SK-N-SH (cell line): Measurements from ENCODE around the gene MGRN1. TPM values are rescaled to one million over a fixed set of nuclear protein-coding genes. Genes with fewer than 3 reads are reported as not detected.
A peak's percentile ranks its signal among the peaks of the same experiment; 100 is the strongest.

Experiments used
- CTCF ChIA-PET: fragments of 300-600, 350-600 bp; formaldehyde crosslinking; extraction: SDS; loops from one replicate; lab custom pipeline; 2021; lab: Yijun Ruan, JAX
- POLR2A ChIA-PET: fragments of 350-600 bp; sonication (Branson Sonifier 250); formaldehyde crosslinking; extraction: SDS; loops from one replicate; lab custom pipeline; 2020; ENCODE audit warnings: antibody characterized with exemption, inconsistent platforms; lab: Yijun Ruan, JAX
- DNase-seq: peaks from one replicate; pipeline ENCODE4 v3.0.0; 2012
- H2AFZ ChIP-seq: fragments of 200-600 bp; sonication (generic); 2 replicates; pipeline ENCODE4 v1.8.1; 2016; ENCODE audit warnings: antibody characterized with exemption, mild to moderate bottlenecking, low read depth
- H3F3A ChIP-seq: fragments of 200-600 bp; sonication (generic); replicated peaks from 2 replicates; pipeline ENCODE3; 2016; ENCODE audit warnings: antibody characterized with exemption, mild to moderate bottlenecking; ENCODE audit not compliant: insufficient read depth
- H3K27ac ChIP-seq, 2 experiments: fragments of 200-500 bp in 1 of 2; fragments of 200-600 bp in 1 of 2; sonication (Bioruptor generic) in 1 of 2; sonication (generic), shearing (Covaris generic) in 1 of 2; 2 replicates each; pipeline versions ENCODE4 v1.5.1 to v1.6.1; 2014 to 2016; ENCODE audit warnings: low read depth in 2 of 2, inconsistent platforms in 1 of 2, low read length in 1 of 2, mild to moderate bottlenecking in 1 of 2, mixed read lengths in 1 of 2
- H3K27me3 ChIP-seq: fragments of 200-600 bp; sonication (generic), shearing (Covaris generic); 2 replicates; pipeline ENCODE4 v1.6.1; 2016; ENCODE audit warnings: mixed run types; ENCODE audit not compliant: insufficient read depth
- H3K36me3 ChIP-seq, 2 experiments: fragments of 200-500 bp in 1 of 2; fragments of 200-600 bp in 1 of 2; sonication (Bioruptor generic) in 1 of 2; sonication (generic) in 1 of 2; replicated peaks in 1 of 2; 2 replicates each; pipeline versions ENCODE3 to v1.5.1; 2014 to 2016; ENCODE audit warnings: low read length in 1 of 2, mild to moderate bottlenecking in 1 of 2; ENCODE audit not compliant: insufficient read depth in 2 of 2, control insufficient read depth in 1 of 2
- H3K4me1 ChIP-seq, 2 experiments: fragments of 200-500 bp in 1 of 2; fragments of 200-600 bp in 1 of 2; sonication (Bioruptor generic) in 1 of 2; sonication (generic), shearing (Covaris generic) in 1 of 2; 2 replicates each; pipeline versions ENCODE4 v1.5.1 to v1.6.1; 2014 to 2016; ENCODE audit warnings: low read depth in 1 of 2, low read length in 1 of 2, mixed run types in 1 of 2; ENCODE audit not compliant: insufficient read depth in 2 of 2, control insufficient read depth in 1 of 2
- H3K4me2 ChIP-seq: fragments of 200-600 bp; sonication (generic), shearing (Covaris generic); 2 replicates; pipeline ENCODE4 v1.6.1; 2017; ENCODE audit warnings: mixed run types
- H3K4me3 ChIP-seq, 2 experiments: fragments of 200-500 bp in 1 of 2; fragments of 200-600 bp in 1 of 2; sonication (Bioruptor generic) in 1 of 2; sonication (generic), shearing (Covaris generic) in 1 of 2; 2 replicates each; pipeline versions ENCODE4 v1.5.1 to v1.8.1; 2014 to 2016; ENCODE audit warnings: low read depth in 2 of 2, inconsistent platforms in 1 of 2, low read length in 1 of 2, mild to moderate bottlenecking in 1 of 2, mixed read lengths in 1 of 2, moderate library complexity in 1 of 2
- H3K79me2 ChIP-seq: fragments of 200-600 bp; sonication (generic); 2 replicates; pipeline ENCODE4 v1.8.1; 2017; ENCODE audit warnings: mild to moderate bottlenecking; ENCODE audit not compliant: insufficient read depth
- H3K9ac ChIP-seq: fragments of 200-600 bp; sonication (generic); 2 replicates; pipeline ENCODE4 v1.6.1; 2017; ENCODE audit warnings: mixed run types
- H3K9me2 ChIP-seq: fragments of 200-600 bp; sonication (generic); 2 replicates; pipeline ENCODE4 v1.6.1; 2017; ENCODE audit warnings: mixed run types
- H3K9me3 ChIP-seq: fragments of 200-600 bp; sonication (generic); 2 replicates; pipeline ENCODE4 v1.6.1; 2017; ENCODE audit warnings: mixed run types, mild to moderate bottlenecking, moderate library complexity
- H4K20me1 ChIP-seq: fragments of 200-600 bp; sonication (generic); 2 replicates; pipeline ENCODE4 v1.6.1; 2017; ENCODE audit warnings: mild to moderate bottlenecking, mixed run types; ENCODE audit not compliant: insufficient read depth
- ELF1 ChIP-seq: IDR thresholded peaks from 2 replicates; pipeline ENCODE4 v1.4.0; 2012
- EZH2phosphoT487 ChIP-seq: fragments of 200-600 bp; sonication (generic); IDR thresholded peaks from 2 replicates; pipeline ENCODE4 v1.6.1; 2017; ENCODE audit warnings: low read depth, mixed run types, mild to moderate bottlenecking, antibody characterized with exemption, moderate library complexity, borderline replicate concordance
- FOSL2 ChIP-seq: IDR thresholded peaks from 2 replicates; pipeline ENCODE4 v1.4.0; 2012; ENCODE audit warnings: low read depth, mild to moderate bottlenecking, moderate library complexity, borderline replicate concordance
- FOXM1 ChIP-seq: IDR thresholded peaks from 2 replicates; pipeline ENCODE4 v1.4.0; 2012; ENCODE audit warnings: low read depth, mild to moderate bottlenecking
- GABPA ChIP-seq: IDR thresholded peaks from 2 replicates; pipeline ENCODE4 v1.4.0; 2012; ENCODE audit warnings: low read depth, mild to moderate bottlenecking
- JUND ChIP-seq: IDR thresholded peaks from 2 replicates; pipeline ENCODE4 v1.4.0; 2012
- MEF2A ChIP-seq: IDR thresholded peaks from 2 replicates; pipeline ENCODE4 v1.4.0; 2012; ENCODE audit warnings: low read depth, borderline replicate concordance
- NFIC ChIP-seq: IDR thresholded peaks from 2 replicates; pipeline ENCODE4 v1.4.0; 2012; ENCODE audit warnings: borderline replicate concordance
- NRF1 ChIP-seq: IDR thresholded peaks from 2 replicates; pipeline ENCODE4 v1.6.1; 2012; ENCODE audit warnings: low read depth, mild to moderate bottlenecking, low read length
- PBX3 ChIP-seq: IDR thresholded peaks from 2 replicates; pipeline ENCODE4; 2012
- RAD21 ChIP-seq: IDR thresholded peaks from 2 replicates; pipeline ENCODE4 v1.6.1; 2012; ENCODE audit warnings: mild to moderate bottlenecking, low read length
- REST ChIP-seq: IDR thresholded peaks from 2 replicates; pipeline ENCODE4 v1.6.1; 2012; ENCODE audit warnings: mild to moderate bottlenecking, low read depth, low read length, moderate library complexity
- RXRA ChIP-seq: IDR thresholded peaks from 2 replicates; pipeline ENCODE4 v1.4.0; 2012; ENCODE audit warnings: low read depth, mild to moderate bottlenecking, borderline replicate concordance
- TEAD4 ChIP-seq: IDR thresholded peaks from 2 replicates; pipeline ENCODE4 v1.4.0; 2012; ENCODE audit warnings: mild to moderate bottlenecking, borderline replicate concordance; ENCODE audit not compliant: insufficient read depth
- USF1 ChIP-seq: IDR thresholded peaks from 2 replicates; pipeline ENCODE4 v1.4.0; 2012; ENCODE audit warnings: low read depth, borderline replicate concordance
- WGBS: methylation state at CpG from one replicate; pipeline ENCODE4 v1.1.6; 2017; ENCODE audit warnings: low lambda C conversion rate; 5-methylcytosine and 5-hydroxymethylcytosine counted together
- polyA plus RNA-seq, 3 experiments: library from polyadenylated mRNA; depleted of rRNA; stranded (reverse); fragments of >200 nt; gene quantifications; 2 replicates each; pipeline ENCODE4 v1.2.3, GENCODE V29; 2012
- TF ChIP-seq, protein P1 (sequence below): IDR thresholded peaks from 2 replicates; pipeline ENCODE4 v1.4.0; 2012; ENCODE audit warnings: low read depth, borderline replicate concordance

MGRN1 gene
- polyA plus RNA-seq, 1 of the 3 experiments (the other 2 are of a cell fraction) = 13.3 TPM

- peak; percentile 4 for DNase-seq
- POLR2A ChIA-PET = no interaction called here
- no peak overlapping the region for H2AFZ ChIP-seq
- no peak overlapping the region for H3K9ac ChIP-seq
- H3K9me2 ChIP-seq = no peaks in the 10 kb centered on the region
- H3K4me3 ChIP-seq = no peak overlapping the region
- no peaks in the 10 kb centered on the region for H3K9me3 ChIP-seq
- peaks cover 3% of the 10 kb centered on the region for H3F3A ChIP-seq
- peaks cover 11% of the 10 kb centered on the region; the same call in 1 of the 2 replicates for H3K79me2 ChIP-seq
- peaks cover 0 to 26% of the 10 kb centered on the region in 2 experiments for H3K36me3 ChIP-seq
- no peaks in the 10 kb centered on the region for H3K27me3 ChIP-seq
- CTCF ChIA-PET = no interaction called here
- H3K4me2 ChIP-seq = no peak overlapping the region
- no peak for TF ChIP-seq FOXM1
- TF ChIP-seq RXRA = no peak
- TF ChIP-seq ELF1 = no peak
- no peak for TF ChIP-seq NFIC
- TF ChIP-seq REST = no peak
- TF ChIP-seq NRF1 = no peak
- TF ChIP-seq EZH2phosphoT487 = no peak
- no peak for TF ChIP-seq PBX3
- TF ChIP-seq USF1 = no peak
- no peak for TF ChIP-seq GABPA
- TF ChIP-seq JUND = no peak
- no peak for TF ChIP-seq FOSL2
- TF ChIP-seq, protein P1, sequence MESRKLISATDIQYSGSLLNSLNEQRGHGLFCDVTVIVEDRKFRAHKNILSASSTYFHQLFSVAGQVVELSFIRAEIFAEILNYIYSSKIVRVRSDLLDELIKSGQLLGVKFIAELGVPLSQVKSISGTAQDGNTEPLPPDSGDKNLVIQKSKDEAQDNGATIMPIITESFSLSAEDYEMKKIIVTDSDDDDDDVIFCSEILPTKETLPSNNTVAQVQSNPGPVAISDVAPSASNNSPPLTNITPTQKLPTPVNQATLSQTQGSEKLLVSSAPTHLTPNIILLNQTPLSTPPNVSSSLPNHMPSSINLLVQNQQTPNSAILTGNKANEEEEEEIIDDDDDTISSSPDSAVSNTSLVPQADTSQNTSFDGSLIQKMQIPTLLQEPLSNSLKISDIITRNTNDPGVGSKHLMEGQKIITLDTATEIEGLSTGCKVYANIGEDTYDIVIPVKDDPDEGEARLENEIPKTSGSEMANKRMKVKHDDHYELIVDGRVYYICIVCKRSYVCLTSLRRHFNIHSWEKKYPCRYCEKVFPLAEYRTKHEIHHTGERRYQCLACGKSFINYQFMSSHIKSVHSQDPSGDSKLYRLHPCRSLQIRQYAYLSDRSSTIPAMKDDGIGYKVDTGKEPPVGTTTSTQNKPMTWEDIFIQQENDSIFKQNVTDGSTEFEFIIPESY = no peak
- no peak for TF ChIP-seq MEF2A
- TF ChIP-seq TEAD4 = no peak
- TF ChIP-seq RAD21 = no peak
- H3K27ac ChIP-seq = no peak overlapping the region
- WGBS = 94% methylated on average over 25 of the region's 31 CpGs
- H3K4me1 ChIP-seq = peaks cover 0 to 20% of the 10 kb centered on the region in 2 experiments; a peak in 1 of 4 replicates
- no peaks in the 10 kb centered on the region for H4K20me1 ChIP-seq
Measured at GRCh38 chr16:4689864-4690704, 65.5 kb downstream of the MGRN1 start.
